Small intestine (tissue), 4 donors: ENCODE results near the gene FRAS1. TPM values are rescaled to one million over a fixed set of nuclear protein-coding genes. Genes with fewer than 3 reads are reported as not detected.

Source experiments
- polyA plus RNA-seq, 4 donors: library from polyadenylated mRNA; stranded (reverse) in 3 of 4; unstranded in 1 of 4; fragments of 200-250 nt in 3 of 4; fragments of 120-200 nt in 1 of 4; gene quantifications; one replicate each; pipeline versions ENCODE4 v1.2.1 to v1.2.3, GENCODE V29; 2013
- donor health status: healthy with polysubstance abuse.
- donor health status: Bipolar disorder and iron deficiency.
- donor health status: healthy.

Gene FRAS1
- polyA plus RNA-seq, 4 donors: 0.16 to 12.6 TPM; not detected in 2

Other genes with a start within 250 kb of the FRAS1 start
- 10 to 100 TPM in 1 of 4 donors, 1 to 10 TPM in 3; 5.9 to 31.0 (median 7.5) TPM for gene CNOT6L, start 238.0 kb upstream of the FRAS1 start, polyA plus RNA-seq
- 10 to 100 TPM; 21.9 to 61.8 (median 32.1) TPM for gene MRPL1, start 194.5 kb upstream of the FRAS1 start, polyA plus RNA-seq